HG03439 (cell line): ENCODE measurements around the gene PRR32.
"Not testable (repeated sequence)": the region's sequence is repeated elsewhere in the genome, so short reads cannot be mapped to it uniquely, and the experiment has no call there.

Experiments used
- ATAC-seq: cut with Tn5 transposase; IDR thresholded peaks from one replicate; pipeline ENCODE4 v1.9.1; 2021; ENCODE audit warnings: mild to moderate bottlenecking, moderate library complexity; ENCODE audit not compliant: unreplicated experiment

The PRR32 gene, protein sequence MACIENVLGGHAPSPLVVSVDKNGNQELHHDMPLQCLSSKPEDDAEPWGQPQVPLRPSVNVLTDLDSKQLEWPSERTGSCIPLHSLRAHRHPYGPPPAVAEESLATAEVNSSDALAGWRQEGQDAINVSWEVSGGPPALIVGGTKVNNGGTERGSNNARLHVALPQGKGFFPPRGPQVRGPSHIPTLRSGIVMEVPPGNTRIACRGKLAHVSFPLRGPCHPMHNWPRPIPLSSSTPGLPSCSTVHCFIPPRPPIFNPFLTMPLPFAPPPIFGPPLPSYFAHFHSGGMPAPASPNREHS

DNA sequence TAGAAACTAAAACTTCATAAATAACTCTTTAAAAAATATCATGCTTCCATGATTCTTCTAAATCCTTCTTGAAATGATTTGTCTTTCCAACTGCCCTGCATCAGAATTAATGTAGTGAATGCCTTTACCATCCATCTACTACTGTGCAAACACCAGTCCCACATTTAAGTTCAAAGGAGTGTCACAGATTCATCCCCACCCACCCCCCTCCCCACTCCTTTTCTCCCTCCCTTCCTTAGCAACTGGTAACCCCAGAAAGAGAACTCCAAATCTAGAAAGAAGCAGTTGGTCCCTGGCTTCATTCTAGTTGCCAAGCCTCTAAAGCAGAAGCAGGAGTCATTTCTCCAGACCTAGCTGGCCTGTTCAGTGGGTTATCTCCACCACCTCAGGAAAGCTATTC, at the start of gene PRR32:
Gene PRR32, plus strand, starts transcription at position 301 of the 400 bp plus-strand sequence. CDS start 115 bp downstream, outside the sequence.
- ATAC-seq: no peak

DNA sequence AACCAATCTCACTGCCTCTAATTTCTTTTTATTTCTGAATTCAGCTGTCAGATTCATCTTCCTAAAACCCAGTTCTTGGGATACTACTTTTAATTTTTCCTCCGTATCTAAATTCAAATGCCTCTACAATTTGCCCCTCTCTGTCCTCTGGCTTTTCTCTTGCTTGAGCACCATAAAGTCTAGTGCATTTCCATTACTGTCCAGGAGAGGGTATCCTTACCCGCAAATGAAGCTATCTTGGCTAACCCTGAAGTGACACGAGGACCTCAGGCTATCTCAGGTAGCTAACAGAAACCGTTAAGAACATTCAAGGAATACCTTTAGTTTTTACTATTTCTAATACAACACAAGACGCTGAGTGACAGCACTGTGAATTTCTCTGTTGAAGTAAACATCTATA, 49.4 kb upstream of the PRR32 start:
- ATAC-seq: no peak

- ATAC-seq: no peak
Observed at GRCh38 chrX:126785539-126785938, 34.0 kb upstream of the PRR32 start.

- no peak for ATAC-seq
Observed at GRCh38 chrX:126799059-126799458, 20.5 kb upstream of the PRR32 start.

GRCh38 chrX:126806784-126807183, 12.7 kb upstream of the PRR32 start:
- not testable (repeated sequence) for ATAC-seq

GRCh38 chrX:126815806-126816205, 3.7 kb upstream of the PRR32 start:
- no peak for ATAC-seq

DNA sequence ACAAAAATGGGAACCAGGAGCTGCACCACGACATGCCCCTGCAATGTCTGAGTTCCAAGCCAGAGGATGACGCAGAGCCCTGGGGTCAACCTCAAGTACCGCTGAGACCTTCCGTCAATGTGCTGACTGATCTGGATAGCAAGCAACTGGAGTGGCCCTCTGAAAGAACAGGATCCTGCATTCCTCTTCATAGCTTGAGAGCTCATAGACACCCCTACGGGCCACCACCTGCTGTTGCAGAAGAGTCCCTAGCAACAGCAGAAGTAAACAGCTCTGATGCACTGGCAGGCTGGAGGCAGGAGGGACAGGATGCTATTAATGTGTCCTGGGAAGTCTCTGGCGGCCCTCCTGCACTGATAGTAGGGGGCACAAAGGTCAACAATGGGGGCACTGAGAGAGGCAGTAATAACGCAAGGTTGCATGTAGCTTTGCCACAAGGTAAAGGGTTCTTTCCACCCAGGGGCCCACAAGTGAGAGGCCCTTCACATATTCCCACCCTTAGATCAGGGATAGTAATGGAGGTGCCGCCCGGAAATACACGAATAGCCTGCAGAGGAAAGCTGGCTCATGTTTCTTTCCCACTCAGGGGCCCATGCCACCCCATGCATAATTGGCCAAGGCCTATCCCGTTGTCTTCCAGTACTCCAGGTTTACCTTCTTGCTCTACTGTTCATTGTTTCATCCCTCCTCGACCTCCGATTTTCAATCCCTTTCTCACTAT, 1.3 kb downstream of the PRR32 start:
- no peak for ATAC-seq

DNA sequence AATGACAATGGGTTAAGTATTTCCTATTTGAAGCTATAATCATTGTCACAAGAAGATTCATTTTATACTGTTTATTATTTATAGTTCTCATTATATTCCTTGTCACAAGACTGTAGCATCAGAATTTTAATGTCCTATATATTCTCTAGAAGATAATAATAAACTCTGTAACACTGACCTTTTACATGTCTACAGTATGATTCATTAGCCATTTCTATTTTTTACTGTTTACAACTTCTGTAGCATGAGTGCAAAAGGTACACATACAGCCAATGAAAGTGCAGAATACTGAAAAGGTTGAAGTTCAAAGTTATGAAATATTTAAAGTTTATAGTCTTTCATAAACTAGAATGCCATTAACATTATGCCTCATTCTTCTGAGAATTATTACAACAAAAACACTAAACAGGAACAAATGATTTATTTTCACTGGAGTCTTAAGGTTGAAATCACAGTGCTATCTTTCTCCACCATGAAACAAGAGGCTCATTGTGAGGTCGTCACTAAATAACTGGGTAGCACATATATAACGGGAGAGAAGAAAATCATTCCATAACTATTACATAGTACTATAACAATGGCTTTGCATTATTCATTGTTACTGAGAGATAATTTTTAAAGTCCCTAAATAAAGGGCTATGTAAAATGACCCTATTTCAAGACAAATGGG, 4.9 kb downstream of the PRR32 start:
- ATAC-seq: no peak

- no peak for ATAC-seq
Observed at GRCh38 chrX:126825566-126826193, 6.2 kb downstream of the PRR32 start.

- no peak for ATAC-seq
Observed at GRCh38 chrX:126836186-126836585, 16.7 kb downstream of the PRR32 start.

DNA sequence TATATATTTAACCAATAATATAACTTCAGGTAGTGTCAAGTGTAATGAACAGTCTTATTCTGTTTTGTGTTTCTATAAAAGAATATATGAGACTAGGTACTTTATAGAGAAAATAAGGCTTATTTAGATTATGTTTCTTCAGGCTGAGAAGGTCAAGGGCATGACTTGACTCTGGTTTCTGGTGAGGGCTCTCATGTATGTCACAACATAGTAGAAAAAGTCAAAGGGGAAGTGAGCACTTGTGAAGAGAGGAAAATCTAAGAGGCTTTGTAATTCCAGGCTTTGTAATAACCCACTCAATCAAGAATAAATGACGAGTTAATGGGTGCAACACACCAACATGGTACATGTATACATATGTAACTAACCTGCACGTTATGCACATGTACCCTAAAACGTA, 27.6 kb downstream of the PRR32 start:
- no peak for ATAC-seq

DNA sequence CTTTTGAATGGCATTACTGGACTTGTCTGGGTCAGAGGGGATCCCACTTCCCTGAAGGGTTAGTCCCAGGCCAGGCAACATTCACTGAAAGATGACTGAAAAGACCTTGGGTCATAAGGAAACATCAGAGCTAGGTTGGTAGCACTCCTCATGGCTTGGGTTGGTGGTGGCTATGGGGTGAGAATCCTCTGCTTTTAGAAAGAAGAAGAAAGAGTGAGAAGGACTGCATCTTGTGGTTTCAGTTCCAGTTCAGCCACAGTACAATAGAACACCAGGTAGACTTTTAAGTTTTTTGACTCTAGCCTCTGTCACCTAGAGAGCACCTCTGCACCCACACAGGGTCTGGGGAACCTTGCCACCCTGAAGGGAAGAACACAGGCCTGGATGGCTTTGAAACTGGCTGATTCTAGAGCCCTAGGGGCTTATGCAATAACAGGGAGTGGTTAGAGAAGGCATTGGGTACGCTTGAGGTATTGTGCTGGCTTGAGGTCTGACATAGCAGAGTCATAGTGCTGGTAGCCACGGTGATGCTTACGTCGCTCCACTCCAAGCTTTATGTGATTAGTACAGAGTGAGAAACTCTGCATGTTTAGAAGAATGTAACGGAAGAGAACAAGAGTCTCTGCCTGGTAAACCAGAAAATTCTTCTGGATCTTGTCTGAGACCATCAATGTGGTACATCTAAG, 36.5 kb downstream of the PRR32 start:
- no peak for ATAC-seq
